HG02588 (cell line): ENCODE results near the gene NEDD4.
"Not testable (repeated sequence)": the region's sequence is repeated elsewhere in the genome, so short reads cannot be mapped to it uniquely, and the experiment has no call there.

Source experiments
- ATAC-seq: cut with Tn5 transposase; IDR thresholded peaks from one replicate; pipeline ENCODE4 v1.9.1; 2021; ENCODE audit warnings: mild to moderate bottlenecking, moderate library complexity; ENCODE audit not compliant: unreplicated experiment

NEDD4 gene

GRCh38 chr15:56006371-56006770, 13.0 kb upstream of the NEDD4 start:
- not testable (repeated sequence) for ATAC-seq

GRCh38 chr15:56004281-56004680, 10.9 kb upstream of the NEDD4 start:
- ATAC-seq: not testable (repeated sequence)

- ATAC-seq: not testable (repeated sequence)
Observed at GRCh38 chr15:56003777-56004176, 10.4 kb upstream of the NEDD4 start.

GRCh38 chr15:56003277-56003676, 9.9 kb upstream of the NEDD4 start:
- not testable (repeated sequence) for ATAC-seq

- ATAC-seq: no peak
Observed at GRCh38 chr15:56001471-56002078, 8.2 kb upstream of the NEDD4 start.

- no peak for ATAC-seq
Observed at GRCh38 chr15:55999658-56000057, 6.2 kb upstream of the NEDD4 start.

- ATAC-seq: no peak
Observed at GRCh38 chr15:55998478-55998877, 5.1 kb upstream of the NEDD4 start.

GRCh38 chr15:55993804-55994560, 570 bp upstream of the NEDD4 start:
- ATAC-seq: no peak

- no peak for ATAC-seq
Observed at GRCh38 chr15:55992769-55993110, 672 bp downstream of the NEDD4 start.

- no peak for ATAC-seq
Observed at GRCh38 chr15:55991802-55992768, 1.3 kb downstream of the NEDD4 start.

- no peak for ATAC-seq
Observed at GRCh38 chr15:55990998-55991397, 2.4 kb downstream of the NEDD4 start.

- no peak for ATAC-seq
Observed at GRCh38 chr15:55990516-55990915, 2.9 kb downstream of the NEDD4 start.

- ATAC-seq: no peak
Observed at GRCh38 chr15:55989383-55989782, 4.0 kb downstream of the NEDD4 start.

GRCh38 chr15:55981582-55982249, 11.7 kb downstream of the NEDD4 start:
- no peak for ATAC-seq

GRCh38 chr15:55980511-55980910, 12.9 kb downstream of the NEDD4 start:
- no peak for ATAC-seq

GRCh38 chr15:55977231-55977630, 16.2 kb downstream of the NEDD4 start:
- no peak for ATAC-seq

- ATAC-seq: no peak
Observed at GRCh38 chr15:55970286-55970685, 23.1 kb downstream of the NEDD4 start.

GRCh38 chr15:55969582-55969981, 23.8 kb downstream of the NEDD4 start:
- no peak for ATAC-seq

- ATAC-seq: no peak
Observed at GRCh38 chr15:55968923-55969322, 24.5 kb downstream of the NEDD4 start.

GRCh38 chr15:55965091-55965490, 28.3 kb downstream of the NEDD4 start:
- no peak for ATAC-seq

- ATAC-seq: no peak
Observed at GRCh38 chr15:55960946-55961345, 32.5 kb downstream of the NEDD4 start.
